OCI-M1 (cell line): Measurements from ENCODE around the gene OR52E5.

Source experiments
- DNase-seq: peaks from one replicate; lab custom pipeline; 2025; lab: John Stamatoyannopoulos, UW

The OR52E5 gene

GRCh38 chr11:5933116-5933515 is 40.1 kb downstream of the OR52E5 start:
- no peak for DNase-seq

- no peak for DNase-seq
Observed at GRCh38 chr11:5937868-5938602, 45.0 kb downstream of the OR52E5 start.

- DNase-seq, result no peak
Observed at GRCh38 chr11:5938603-5938965, 45.6 kb downstream of the OR52E5 start.

- no peak for DNase-seq
Observed at GRCh38 chr11:5940748-5941147, 47.7 kb downstream of the OR52E5 start.

GRCh38 chr11:5941951-5942350 is 48.9 kb downstream of the OR52E5 start, which contains the start of gene OR56A3:
Gene OR56A3 (plus strand): TSS chr11:5942251. CDS start chr11:5947347, 5,096 bp downstream.
- DNase-seq, result no peak
